NT2/D1 (cell line): ENCODE results near the gene CHRM2.

Experiments
- DNase-seq: peaks from one replicate; pipeline ENCODE4 v3.0.0-alpha.2; 2011; ENCODE audit warnings: low read depth, low spot score
- H3K27me3 ChIP-seq: 2 replicates; pipeline ENCODE4 v1.6.0; 2011; ENCODE audit warnings: mild to moderate bottlenecking; ENCODE audit not compliant: insufficient read length, insufficient read depth
- H3K36me3 ChIP-seq: 2 replicates; pipeline ENCODE4 v1.6.1; 2011; ENCODE audit warnings: mild to moderate bottlenecking, low read length, mixed read lengths; ENCODE audit not compliant: insufficient read depth, insufficient read length
- H3K4me1 ChIP-seq: 2 replicates; pipeline ENCODE4 v1.5.1; 2011; ENCODE audit not compliant: insufficient read depth, insufficient read length
- H3K4me3 ChIP-seq: 2 replicates; pipeline ENCODE4 v1.5.1; 2011; ENCODE audit warnings: low read depth; ENCODE audit not compliant: insufficient read length
- H3K9ac ChIP-seq: 2 replicates; pipeline ENCODE4 v1.6.0; 2011; ENCODE audit warnings: low read depth; ENCODE audit not compliant: insufficient read length
- H3K9me3 ChIP-seq: 2 replicates; pipeline ENCODE4 v1.5.1; 2011; ENCODE audit warnings: mild to moderate bottlenecking, low read length; ENCODE audit not compliant: insufficient read depth
- SUZ12 ChIP-seq: IDR thresholded peaks from 2 replicates; pipeline ENCODE4 v1.6.1; 2011; ENCODE audit not compliant: insufficient read length, insufficient read depth; ENCODE audit errors: extremely low read depth
- YY1 ChIP-seq: IDR thresholded peaks from 2 replicates; pipeline ENCODE4 v1.6.1; 2011; ENCODE audit not compliant: insufficient read length, insufficient read depth
- ZNF274 ChIP-seq: IDR thresholded peaks from 2 replicates; pipeline ENCODE4 v1.6.1; 2011; ENCODE audit warnings: mild to moderate bottlenecking, low read depth, low read length

Gene CHRM2

DNA sequence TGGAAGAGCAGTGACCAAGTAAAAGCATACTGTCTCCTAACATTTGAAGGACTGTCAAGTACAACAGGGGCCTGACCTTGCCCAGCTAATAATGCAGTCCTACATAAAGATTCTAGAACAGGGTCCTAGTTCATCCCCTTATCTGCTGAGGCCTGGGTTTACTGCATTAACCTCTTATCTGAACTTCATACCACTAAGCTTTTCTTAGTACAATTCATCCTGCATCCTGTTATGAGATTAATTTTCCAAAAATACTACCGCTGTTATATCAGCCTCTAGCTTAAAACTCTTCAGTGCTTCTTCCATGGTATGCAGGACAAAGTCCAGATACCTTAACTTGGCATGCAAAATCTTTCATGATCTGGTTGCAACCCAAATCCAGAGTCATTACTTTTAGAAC, 72.5 kb downstream of the CHRM2 start:
- no peak overlapping the region for H3K9ac ChIP-seq
- H3K4me3 ChIP-seq, result no peak overlapping the region
- TF ChIP-seq YY1 (no peak), ZNF274 (no peak)
- H3K4me1 ChIP-seq, result no peaks in the 10 kb centered on the region
- DNase-seq, result no peak
- H3K27me3 ChIP-seq, result no peaks in the 10 kb centered on the region
- H3K36me3 ChIP-seq, result no peaks in the 10 kb centered on the region
- no peaks in the 10 kb centered on the region for H3K9me3 ChIP-seq

GRCh38 chr7:136941816-136942215, 73.4 kb downstream of the CHRM2 start:
- Histone ChIP-seq H3K36me3 (no peaks in the 10 kb centered on the region), H3K9me3 (no peaks in the 10 kb centered on the region), H3K4me3 (no peak overlapping the region), H3K4me1 (no peaks in the 10 kb centered on the region), H3K27me3 (no peaks in the 10 kb centered on the region), H3K9ac (no peak overlapping the region)
- DNase-seq, result no peak
- TF ChIP-seq ZNF274 (no peak), SUZ12 (no peak), YY1 (no peak)

DNA sequence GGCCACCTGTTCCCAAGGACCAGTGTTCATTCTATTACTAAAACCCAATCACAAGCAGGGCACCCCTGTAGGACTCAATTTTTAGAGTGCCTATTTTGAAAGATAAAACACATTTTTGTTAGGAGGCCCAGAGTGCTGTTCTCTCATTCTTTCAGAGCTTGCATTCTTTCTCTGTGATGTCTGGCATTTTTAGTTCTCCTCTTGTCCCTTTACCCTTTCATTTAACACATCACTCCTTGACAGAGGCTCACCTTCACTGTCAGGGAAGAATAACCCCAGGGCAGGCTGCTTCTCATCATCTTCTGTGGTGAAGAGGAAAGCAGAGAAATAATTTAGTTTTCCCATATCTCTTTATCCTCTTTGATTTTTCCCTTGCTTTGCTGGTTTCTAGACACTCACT, 73.9 kb downstream of the CHRM2 start:
- Histone ChIP-seq H3K4me1 (no peaks in the 10 kb centered on the region), H3K9me3 (no peaks in the 10 kb centered on the region), H3K27me3 (no peaks in the 10 kb centered on the region), H3K36me3 (no peaks in the 10 kb centered on the region), H3K4me3 (no peak overlapping the region), H3K9ac (no peak overlapping the region)
- TF ChIP-seq ZNF274, result no peak
- no peak for TF ChIP-seq SUZ12
- TF ChIP-seq YY1, result no peak
- no peak for DNase-seq

GRCh38 chr7:136942994-136943393, 74.5 kb downstream of the CHRM2 start:
- TF ChIP-seq ZNF274 (no peak), YY1 (no peak), SUZ12 (no peak)
- no peak for DNase-seq
- no peak overlapping the region for H3K9ac ChIP-seq

GRCh38 chr7:136947347-136947746, 78.9 kb downstream of the CHRM2 start:
- TF ChIP-seq ZNF274 (no peak), YY1 (no peak), SUZ12 (no peak)
- DNase-seq, result no peak
- no peaks in the 10 kb centered on the region for H3K9me3 ChIP-seq
- H3K4me3 ChIP-seq, result no peak overlapping the region
- H3K27me3 ChIP-seq, result no peaks in the 10 kb centered on the region
- no peak overlapping the region for H3K9ac ChIP-seq
- no peaks in the 10 kb centered on the region for H3K36me3 ChIP-seq
- H3K4me1 ChIP-seq, result no peaks in the 10 kb centered on the region

More at GRCh38 chr7:136942994-136943393, 74.5 kb downstream of the CHRM2 start:
- Histone ChIP-seq H3K27me3 (no peaks in the 10 kb centered on the region), H3K4me1 (no peaks in the 10 kb centered on the region), H3K9me3 (no peaks in the 10 kb centered on the region), H3K36me3 (no peaks in the 10 kb centered on the region), H3K4me3 (no peak overlapping the region)

GRCh38 chr7:136950331-136950730, 81.9 kb downstream of the CHRM2 start:
- Histone ChIP-seq H3K4me1 (no peaks in the 10 kb centered on the region), H3K4me3 (no peak overlapping the region), H3K27me3 (no peaks in the 10 kb centered on the region), H3K36me3 (no peaks in the 10 kb centered on the region), H3K9ac (no peak overlapping the region), H3K9me3 (no peaks in the 10 kb centered on the region)
- DNase-seq, result no peak
- no peak for TF ChIP-seq SUZ12
- TF ChIP-seq ZNF274, result no peak
- no peak for TF ChIP-seq YY1

GRCh38 chr7:136953386-136953785, 84.9 kb downstream of the CHRM2 start:
- H3K4me3 ChIP-seq, result no peak overlapping the region
- no peak for DNase-seq
- H3K9me3 ChIP-seq, result no peaks in the 10 kb centered on the region
- no peak for TF ChIP-seq ZNF274
- no peak for TF ChIP-seq SUZ12
- TF ChIP-seq YY1, result no peak
- H3K4me1 ChIP-seq, result no peaks in the 10 kb centered on the region
- H3K36me3 ChIP-seq, result no peaks in the 10 kb centered on the region
- H3K27me3 ChIP-seq, result no peaks in the 10 kb centered on the region
- H3K9ac ChIP-seq, result no peak overlapping the region

GRCh38 chr7:136956232-136956631, 87.8 kb downstream of the CHRM2 start:
- H3K4me1 ChIP-seq, result no peaks in the 10 kb centered on the region
- TF ChIP-seq YY1 (no peak), SUZ12 (no peak)
- H3K4me3 ChIP-seq, result no peak overlapping the region
- H3K27me3 ChIP-seq, result no peaks in the 10 kb centered on the region
- no peak overlapping the region for H3K9ac ChIP-seq
- no peaks in the 10 kb centered on the region for H3K36me3 ChIP-seq
- no peak for DNase-seq
- H3K9me3 ChIP-seq, result no peaks in the 10 kb centered on the region
